Right renal cortex interstitium (tissue), 3 donors: ENCODE results near the gene SLC13A2. TPM values are rescaled to one million over a fixed set of nuclear protein-coding genes. Genes with fewer than 3 reads are reported as not detected.
"Not testable (repeated sequence)": the region's sequence is repeated elsewhere in the genome, so short reads cannot be mapped to it uniquely, and the experiment has no call there.

Source experiments
- DNase-seq, 3 donors: peaks; one replicate each; pipeline ENCODE4 v3.0.0-alpha.2; 2013; ENCODE audit warnings: low read depth in 3 of 3, low spot score in 2 of 3
- polyA plus RNA-seq, 3 donors: library from polyadenylated mRNA; unstranded; fragments of 120-200 nt; gene quantifications; one replicate each; pipeline ENCODE4 v1.2.1, GENCODE V29; 2013; ENCODE audit not compliant: insufficient read length in 3 of 3

Gene SLC13A2
- polyA plus RNA-seq, 3 donors: 7.4 to 21.4 (median 15.6) TPM

DNA sequence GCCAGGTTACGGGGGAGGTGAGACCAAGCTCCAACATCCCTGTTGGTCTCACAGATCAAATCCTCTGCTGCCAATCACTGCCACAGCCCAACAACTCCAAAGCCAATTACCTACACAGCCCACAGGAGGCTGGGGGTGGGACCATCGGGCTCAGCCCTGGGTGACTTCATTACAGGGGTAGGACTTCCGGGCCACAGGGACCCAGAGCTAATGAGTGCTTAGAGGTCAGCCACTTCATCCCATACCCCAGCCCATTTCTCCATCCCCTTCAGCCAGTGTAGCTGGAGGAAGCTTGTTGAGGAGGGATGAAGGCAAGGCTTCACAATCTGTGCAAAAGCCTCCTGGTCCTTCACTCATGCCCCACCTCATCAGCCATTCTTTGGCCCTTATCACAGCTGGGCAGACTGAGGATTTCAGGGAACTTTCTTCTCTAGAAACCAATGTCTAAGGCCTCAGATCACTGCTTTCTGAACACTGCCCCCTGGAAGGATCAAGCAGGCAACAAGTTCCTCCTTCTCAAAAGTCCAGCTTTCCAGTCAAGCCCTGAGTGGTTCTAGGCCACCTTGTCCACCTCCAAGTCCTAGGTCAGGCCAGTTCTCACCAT, 38.5 kb downstream of the SLC13A2 start:
- no peak for DNase-seq

DNA sequence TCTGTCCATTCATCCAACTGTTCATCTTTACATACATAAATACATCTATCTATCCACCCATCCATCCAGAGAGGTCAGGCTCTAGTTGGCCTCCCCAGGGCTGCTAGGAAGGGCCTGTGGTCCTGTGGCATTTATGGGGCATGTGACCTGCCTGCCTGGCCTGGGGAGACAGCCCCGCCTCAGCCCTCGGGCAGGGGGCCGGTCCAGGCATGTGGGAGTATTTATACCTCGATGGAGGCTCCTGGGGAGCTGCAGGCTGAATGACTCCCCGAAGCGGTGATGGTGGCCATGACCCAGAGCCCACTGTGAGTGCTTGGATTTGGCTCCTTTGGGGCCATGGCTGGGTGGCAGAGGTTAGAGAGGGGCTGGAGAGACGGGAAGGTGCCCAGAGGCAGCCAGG, 40.0 kb downstream of the SLC13A2 start:
- DNase-seq: no peak

DNA sequence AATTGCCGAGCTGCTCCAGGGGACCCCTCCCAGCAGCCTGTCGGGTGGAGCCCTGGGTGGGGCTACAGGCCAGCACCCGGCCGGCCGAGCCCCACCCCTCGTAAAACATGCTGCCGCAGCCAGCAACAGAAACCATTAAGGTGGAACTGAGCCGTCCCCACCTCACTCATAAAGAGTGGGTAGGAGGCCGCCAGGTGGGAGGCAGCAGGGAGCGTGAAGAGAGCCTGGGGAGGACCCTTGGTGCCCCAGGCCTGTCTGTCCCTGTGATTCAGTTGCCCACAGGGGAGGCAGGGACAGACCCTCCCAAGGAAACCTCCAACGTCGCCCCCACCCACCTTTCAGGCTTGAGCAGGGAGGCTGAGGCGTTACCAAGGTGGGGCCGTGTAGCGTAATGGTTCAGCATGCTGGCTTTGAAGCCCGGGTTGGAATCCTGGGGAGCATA, 41.1 kb downstream of the SLC13A2 start:
- no peak for DNase-seq

DNA sequence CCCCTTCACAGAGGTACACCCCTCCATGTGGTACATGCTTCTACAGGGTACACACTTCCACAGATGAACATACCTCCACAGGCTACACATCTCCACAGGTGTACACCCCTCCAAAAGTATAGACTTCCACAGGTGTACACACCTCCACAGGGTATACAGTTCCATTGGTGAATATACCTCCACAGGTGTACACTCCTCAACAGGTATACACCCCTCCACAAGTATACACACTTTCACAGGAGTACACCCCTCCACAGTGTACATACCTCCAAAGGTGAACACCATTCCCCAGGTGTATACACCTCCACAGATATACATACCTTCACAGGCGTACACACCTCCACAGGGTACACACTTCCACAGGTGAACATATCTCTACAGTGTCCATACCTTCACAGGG, 42.1 kb downstream of the SLC13A2 start:
- no peak for DNase-seq

DNA sequence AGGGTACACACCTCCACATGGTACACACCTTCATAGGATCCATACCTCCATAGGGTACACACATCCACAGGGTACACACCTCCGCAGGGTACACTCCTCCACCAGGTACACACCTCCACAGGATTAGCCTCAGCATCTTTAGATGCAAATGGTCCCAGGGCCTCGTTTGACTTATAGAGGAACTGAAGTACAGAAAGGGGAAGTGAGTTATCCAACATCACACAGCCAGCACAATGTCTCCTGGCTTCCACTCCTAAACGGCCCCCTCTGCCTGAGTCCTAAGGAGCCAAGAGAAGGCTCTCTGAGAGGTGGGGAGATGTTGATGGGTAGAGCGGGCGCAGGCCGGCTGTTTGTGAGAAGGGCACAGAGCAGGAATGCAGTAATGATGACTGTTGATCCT, 44.7 kb downstream of the SLC13A2 start:
- DNase-seq: no peak

DNA sequence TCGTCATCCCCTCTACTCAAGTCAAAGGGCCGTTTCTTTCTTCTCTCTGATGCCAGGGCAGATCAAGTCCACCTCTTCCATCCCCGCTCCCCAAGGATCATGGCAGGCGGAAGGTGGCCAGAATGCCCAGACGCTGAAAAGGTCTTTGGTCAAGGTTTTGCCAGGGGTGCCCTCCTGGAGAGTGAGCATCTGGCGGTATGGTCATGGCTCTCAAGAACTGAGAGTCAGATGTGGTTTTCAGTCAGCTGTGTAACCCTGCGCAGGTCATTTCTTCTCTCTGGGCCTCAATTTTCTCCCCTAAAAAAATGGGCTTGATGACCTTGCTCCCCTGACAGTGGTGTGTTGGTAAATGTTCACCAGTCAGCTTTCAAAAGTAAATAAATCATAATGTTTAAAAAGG, 45.1 kb downstream of the SLC13A2 start:
- no peak for DNase-seq

DNA sequence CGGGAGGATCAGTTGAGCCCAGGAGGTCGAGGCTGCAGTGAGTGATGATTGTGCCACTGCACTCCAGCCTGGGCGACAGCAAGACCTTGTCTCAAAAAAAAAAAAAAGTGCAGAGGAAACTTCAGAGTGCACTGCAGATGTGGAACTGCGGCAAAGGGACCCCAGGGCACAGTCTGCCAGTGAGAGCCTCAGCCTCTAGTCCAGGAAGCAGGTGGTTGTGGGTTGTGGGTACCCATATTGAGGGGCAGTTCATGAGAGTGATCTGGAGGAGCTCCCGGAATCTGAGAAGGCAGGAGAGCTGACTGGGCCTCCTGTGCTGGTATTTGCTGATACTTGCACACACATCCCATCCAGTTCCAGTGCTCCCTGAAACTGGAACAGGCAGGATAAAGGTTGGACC, 45.8 kb downstream of the SLC13A2 start:
- no peak for DNase-seq

DNA sequence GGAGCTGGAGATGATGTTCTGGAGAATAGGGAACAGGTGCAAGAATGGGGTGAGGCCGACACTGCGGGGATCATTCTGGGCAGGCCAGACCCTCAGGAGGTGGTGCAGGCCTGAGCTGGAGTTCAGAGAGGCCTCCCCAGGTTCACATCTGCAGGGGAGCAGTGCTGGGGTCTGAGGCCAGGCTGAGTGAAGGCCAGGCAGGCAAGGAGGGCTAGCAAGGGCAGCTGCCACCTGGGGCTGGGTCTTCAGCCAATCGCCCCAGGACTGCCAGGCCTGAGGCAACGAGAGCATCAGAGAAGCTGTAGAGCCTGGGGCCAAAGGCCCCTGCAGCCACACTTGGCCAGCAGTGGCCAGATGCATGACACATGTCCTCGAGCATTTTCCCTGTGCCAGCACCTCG, 47.2 kb downstream of the SLC13A2 start:
- no peak for DNase-seq

DNA sequence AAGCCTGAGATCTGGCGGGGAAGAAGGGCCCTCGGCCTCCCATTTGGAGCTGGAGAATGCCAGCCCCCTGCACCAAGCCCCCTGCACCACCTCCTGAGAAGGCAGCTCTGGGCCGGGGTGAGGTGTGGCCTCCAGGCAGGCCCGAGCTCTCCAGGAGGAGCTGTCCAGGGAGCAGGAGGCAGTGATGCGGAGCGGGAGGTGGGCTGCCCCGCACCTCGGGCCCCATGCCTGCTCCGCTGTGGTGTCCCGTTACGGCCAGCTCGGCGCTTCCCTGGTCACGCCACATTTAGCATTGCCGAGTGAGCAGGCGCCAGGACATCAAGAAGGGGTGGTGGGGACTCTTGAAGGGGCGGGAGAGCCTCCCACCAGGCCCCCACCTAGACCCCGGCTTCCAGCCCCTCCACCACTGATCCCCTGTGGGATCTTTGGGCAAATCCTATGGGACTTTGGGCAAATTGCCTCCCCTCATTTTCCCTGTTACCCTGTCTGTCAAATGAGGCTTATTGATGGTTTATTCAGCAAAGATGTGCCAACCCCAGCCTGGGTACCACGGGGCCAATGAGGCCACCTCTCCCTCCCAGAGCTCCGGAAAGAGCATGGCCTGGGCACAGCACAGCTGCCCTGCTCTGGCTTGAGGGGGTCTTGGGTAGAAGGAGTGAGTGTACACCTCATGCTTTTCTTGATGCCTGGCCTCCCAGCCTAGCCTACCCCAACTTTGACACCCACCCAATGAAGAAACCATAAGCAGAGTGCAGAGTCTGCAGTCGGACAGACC, 48.1 kb downstream of the SLC13A2 start:
- DNase-seq: peak in 1 of 3 donors; percentile 68

DNA sequence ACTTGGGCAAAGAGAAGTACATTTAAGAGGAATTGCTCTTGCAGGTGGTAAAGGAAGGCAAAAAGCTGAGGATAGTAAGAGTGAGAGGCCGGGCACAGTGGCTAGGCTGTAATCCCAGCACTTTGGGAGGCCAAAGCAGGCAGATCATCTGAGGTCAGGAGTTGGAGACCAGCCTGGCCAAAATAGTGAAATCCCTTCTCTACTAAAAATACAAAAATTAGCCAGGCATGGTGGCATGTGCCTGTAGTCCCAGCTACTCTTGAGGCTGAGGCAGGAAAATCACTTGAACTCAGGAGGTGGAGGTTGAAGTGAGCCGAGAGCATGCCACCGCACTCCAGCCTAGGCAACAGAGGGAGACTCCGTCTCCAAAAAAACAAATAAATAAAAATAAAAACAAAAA, 48.8 kb downstream of the SLC13A2 start:
- DNase-seq: not testable (repeated sequence)

DNA sequence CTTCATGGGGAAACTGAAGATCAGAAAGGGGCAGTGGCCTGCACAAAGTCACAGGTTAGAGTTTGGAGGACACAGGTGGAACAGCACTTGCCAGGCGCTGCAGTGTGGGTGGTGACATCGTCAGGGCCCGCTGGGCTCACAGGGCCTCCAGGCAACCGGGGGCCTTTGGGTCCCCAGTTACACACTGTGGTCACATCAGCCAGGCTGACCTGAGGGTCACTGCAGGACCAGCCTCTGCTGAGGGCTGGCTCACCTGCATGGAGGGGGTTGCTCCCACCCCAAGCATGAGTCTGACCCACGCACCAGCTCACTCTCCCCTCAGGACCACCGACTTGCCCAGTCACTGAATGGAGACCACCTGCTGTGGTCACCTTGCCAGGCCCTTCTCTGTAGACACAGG, 49.7 kb downstream of the SLC13A2 start:
- no peak for DNase-seq

DNA sequence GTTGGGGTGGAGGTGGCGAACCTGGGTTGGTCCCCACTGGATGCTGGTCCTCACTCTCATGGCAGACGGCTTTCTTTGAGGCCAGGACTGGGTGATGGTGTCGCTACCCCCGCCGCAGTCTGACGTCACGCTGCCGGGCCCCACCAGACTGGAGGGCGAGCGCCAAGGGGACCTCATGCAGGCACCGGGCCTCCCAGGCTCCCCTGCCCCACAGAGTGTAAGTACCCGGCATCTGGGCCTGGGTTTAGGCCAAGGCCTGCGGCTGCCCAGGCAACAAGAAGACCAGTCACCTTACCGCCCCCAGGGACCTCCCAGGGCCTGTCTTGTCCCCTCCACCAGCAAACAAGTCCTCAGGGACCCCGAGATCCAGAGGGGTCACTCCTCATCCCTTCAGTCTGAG, 50.4 kb downstream of the SLC13A2 start:
- no peak for DNase-seq

DNA sequence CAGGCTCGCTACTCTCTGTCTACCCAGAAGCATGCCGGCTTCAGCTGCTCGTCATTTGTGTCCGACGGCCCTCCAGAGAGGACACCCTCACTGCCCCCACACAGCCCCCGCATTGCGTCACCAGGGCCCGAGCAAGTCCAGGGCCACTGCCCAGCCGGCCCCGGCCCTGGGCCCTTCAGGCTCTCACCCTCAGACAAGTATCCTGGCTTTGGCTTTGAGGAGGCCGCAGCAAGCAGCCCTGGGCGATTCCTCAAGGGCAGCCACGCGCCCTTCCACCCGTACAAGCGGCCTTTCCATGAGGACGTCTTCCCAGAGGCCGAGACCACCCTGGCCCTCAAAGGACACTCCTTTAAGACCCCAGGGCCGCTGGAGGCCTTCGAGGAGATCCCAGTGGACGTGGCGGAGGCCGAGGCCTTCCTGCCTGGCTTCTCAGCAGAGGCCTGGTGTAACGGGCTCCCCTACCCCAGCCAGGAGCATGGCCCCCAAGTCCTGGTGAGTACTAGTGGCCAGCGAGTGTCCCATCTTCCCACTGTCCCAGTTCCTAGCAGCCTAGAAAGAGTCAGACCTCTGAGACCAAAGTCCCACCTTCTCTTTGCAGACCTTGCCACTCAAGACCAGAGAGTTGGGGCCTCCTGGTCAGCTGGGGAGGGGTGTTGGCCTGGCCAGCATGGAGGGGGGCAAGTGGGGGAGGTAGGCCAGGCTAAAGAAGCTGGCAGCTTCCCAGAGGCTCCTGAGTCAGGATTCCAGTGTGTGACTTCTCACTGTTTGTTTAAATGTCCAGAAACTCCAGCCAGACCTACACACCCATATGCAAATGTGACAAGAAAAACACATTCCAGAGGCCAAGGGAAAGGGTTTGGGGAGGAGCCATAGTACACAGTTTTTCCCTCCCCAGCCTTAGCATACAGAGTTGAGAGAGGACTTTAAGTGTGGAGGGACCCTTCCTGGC, 51.3 kb downstream of the SLC13A2 start:
- peak; percentile 41 to 57 (median 56) for DNase-seq

DNA sequence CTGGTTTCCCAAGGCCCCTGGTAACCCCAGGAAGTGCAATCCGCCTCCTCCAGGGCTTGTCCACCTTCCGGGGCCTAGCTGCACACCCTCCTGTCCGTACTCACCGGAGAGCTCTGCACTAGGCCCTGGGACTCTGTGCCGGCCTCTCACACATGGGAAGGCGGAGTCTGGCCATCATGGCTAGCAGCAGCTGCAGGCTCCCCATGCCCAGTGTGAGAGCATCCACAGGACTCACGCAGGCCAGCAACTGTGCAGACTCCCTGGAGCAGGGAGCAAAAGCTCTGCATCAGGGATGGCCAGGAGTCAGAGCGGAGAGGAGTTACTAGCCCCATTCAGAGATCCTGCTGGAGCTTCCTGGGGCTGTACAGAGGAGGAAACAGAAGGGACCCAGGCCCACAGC, 52.9 kb downstream of the SLC13A2 start:
- no peak for DNase-seq

DNA sequence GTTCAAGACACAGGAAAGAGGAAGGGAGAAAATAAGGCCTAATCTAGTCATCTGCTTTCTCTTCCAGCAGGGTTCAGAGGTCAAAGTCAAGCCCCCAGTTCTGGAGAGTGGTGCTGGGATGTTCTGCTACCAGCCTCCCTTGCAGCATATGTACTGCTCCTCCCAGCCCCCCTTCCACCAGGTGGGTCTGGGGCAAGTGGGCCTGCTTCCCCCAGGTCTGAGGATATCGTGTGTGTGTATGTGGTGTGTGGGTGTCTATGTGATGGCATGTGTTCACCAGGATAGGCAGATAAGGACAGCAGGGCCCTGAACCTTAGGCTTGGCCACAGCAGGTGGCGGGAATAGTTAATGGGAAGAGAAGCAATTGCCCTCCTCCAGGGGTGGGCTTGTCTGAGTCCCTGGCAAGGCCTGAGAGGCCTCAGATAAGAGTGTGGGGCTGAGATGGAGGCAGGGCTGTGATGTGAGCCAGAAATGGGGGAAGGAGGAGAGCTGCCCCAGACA, 53.8 kb downstream of the SLC13A2 start:
- DNase-seq: no peak

DNA sequence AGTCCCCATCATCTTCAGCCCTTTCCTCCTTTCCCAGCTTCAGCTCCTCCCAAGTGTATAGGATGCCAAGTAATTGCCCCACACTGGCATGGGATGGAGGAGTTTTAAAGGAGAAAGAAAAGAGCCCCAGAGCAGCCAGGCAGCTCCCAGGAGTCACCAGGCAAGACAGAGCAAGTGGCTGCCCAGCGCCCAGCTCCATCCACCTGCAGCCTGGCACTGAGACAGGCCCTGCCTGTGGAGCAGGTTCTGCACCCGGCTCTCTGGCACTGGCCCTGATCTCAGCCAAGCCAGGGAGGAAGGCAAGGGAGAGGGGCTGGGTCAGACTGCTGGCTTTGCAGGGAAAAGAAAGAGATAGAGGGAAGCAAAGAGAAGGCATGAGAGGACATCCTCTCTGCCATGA, 54.4 kb downstream of the SLC13A2 start:
- DNase-seq: no peak

DNA sequence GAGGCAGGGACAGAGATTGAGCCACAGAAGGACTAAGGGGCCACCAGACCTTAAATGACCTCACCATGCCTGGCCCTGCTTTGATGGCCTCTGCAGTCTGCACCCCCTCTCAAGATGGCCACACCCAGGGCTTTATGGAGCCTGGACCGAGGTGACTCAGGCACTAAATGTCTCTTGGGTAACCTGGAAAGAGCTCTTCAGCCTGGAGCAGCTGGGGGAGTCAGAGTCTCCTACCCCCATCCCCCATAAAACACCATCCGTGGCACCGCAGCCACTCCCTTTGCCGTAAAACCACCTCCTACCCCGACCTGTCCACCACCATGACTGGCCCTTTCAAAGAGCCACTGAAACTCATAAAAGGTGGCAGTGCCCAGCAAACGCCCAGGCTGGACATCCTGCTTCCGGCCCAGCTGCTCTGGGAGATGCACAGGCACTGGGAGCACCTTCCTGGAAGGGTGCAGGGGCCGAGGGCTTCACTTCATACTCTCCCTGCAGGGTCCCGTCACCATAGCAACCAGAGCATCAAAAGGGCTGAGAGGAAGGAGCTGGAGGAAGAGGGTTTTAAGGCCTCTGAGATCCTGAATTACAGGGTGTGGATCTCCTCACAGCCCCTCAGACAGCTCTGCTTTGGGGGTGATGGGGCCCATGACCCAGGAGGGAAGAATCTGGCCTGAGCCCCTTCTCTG, 55.0 kb downstream of the SLC13A2 start:
- DNase-seq: no peak

DNA sequence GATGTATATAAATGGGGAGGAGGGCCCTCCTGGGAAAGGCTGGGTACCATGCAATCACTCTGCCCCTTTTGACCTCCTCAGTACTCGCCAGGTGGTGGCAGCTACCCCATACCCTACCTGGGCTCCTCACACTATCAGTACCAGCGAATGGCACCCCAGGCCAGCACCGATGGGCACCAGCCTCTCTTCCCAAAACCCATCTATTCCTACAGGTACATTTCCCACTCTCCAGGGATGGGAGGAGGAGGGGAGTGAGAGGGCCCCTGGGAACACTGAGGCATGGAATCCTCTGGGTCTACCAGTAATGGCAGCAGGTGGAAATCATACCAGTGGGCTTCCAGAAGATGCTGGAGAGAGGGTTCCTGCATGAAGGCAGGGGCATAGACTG, 55.6 kb downstream of the SLC13A2 start:
- DNase-seq: no peak

DNA sequence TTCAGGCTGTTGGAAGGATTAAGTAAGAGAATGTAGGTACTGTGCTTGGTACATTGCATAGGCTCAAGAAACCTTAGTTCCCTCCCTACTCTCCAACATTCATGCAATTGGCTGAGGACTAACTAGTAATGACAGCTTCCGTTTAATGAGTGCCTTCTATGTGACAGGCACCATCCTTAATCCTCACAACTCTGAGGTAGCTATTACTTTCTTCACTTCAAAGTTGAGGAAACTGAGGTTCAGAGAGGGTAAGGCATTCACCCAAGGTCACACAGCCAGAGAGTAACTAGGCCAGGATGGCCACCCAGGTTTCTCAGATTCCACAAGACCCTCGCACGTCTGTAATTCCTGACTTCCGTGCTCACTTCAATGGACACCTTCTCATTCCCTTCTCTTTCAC, 56.8 kb downstream of the SLC13A2 start:
- DNase-seq: no peak

DNA sequence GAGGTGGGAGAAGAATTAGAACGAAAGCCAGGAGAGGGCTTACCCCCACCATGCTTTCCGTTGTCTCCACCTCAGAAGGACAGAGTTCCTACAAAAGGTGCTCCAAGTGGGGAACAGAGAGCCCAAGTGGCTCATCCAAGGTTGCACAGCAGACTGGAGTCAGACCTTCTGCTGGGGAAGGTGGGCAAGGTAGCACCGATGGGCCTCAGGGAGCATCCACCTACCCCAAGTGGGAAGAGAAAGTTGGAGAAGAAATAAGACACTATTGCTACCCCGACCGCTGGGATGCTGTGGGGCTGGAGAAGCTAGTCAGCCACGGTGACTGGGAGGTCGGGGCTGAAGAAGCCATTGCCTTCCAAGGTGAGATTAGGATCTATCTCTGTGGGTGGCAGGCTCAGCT, 57.5 kb downstream of the SLC13A2 start:
- DNase-seq: no peak
